Gastrocnemius medialis (tissue), 4 donors: Measurements from ENCODE around the gene IGSF21. TPM values are rescaled to one million over a fixed set of nuclear protein-coding genes. Genes with fewer than 3 reads are reported as not detected.

Source experiments
- ATAC-seq, 2 donors: fragments of 150-250 bp; one replicate each; pipeline ENCODE4 v1.9.1; 2016
- DNase-seq, 2 donors: peaks; one replicate each; pipeline ENCODE4 v3.0.0-alpha.2; 2019
- H3K27ac ChIP-seq, 4 donors: fragments of 200-600 bp; sonication (generic); 1 replicate in 1 of 4; 2 replicates in 3 of 4; pipeline ENCODE4 v1.5.1; 2016 to 2018; ENCODE audit warnings: mild to moderate bottlenecking in 2 of 4, moderate library complexity in 1 of 4
- H3K27me3 ChIP-seq, 3 donors: fragments of 200-600 bp; sonication (generic) in 2 of 3; 1 replicate in 1 of 3; 2 replicates in 2 of 3; pipeline versions ENCODE4 v1.5.1 to v1.6.0; 2016 to 2019; ENCODE audit warnings: mild to moderate bottlenecking in 1 of 3, moderate library complexity in 1 of 3
- H3K36me3 ChIP-seq, 2 donors: fragments of 200-600 bp; sonication (generic) in 1 of 2; one replicate each; pipeline ENCODE4 v1.5.1; 2017 to 2018
- H3K4me1 ChIP-seq, 2 donors: fragments of 200-600 bp; sonication (generic) in 1 of 2; one replicate each; pipeline ENCODE4 v1.5.1; 2016 to 2017; ENCODE audit warnings: mild to moderate bottlenecking in 2 of 2
- H3K4me3 ChIP-seq, 4 donors: fragments of 200-600 bp; sonication (generic) in 3 of 4; 1 replicate in 1 of 4; 2 replicates in 3 of 4; pipeline ENCODE4 v1.5.1; 2016 to 2019; ENCODE audit warnings: mild to moderate bottlenecking in 2 of 4
- H3K9me3 ChIP-seq, 3 donors: fragments of 200-600 bp; sonication (generic) in 2 of 3; 1 replicate in 1 of 3; 2 replicates in 2 of 3; pipeline ENCODE4 v1.5.1; 2016 to 2019
- CTCF ChIP-seq, 5 experiments: fragments of 450-650 bp in 3 of 5; fragments of 200-600 bp in 2 of 5; sonication (generic) in 2 of 5; IDR thresholded peaks in 4 of 5; conservative IDR thresholded peaks in 1 of 5; 1 replicate in 4 of 5; 2 replicates in 1 of 5; pipeline ENCODE4 v1.5.1; 2016 to 2019; ENCODE audit warnings: antibody characterized with exemption in 5 of 5, mild to moderate bottlenecking in 3 of 5, moderate library complexity in 3 of 5
- POLR2A ChIP-seq, 2 donors: fragments of 450-650 bp; IDR thresholded peaks; one replicate each; pipeline ENCODE4 v1.6.1; 2017; ENCODE audit warnings: antibody characterized with exemption in 2 of 2, mild to moderate bottlenecking in 2 of 2, moderate library complexity in 2 of 2
- in situ Hi-C, 4 donors: fragments of 200-750 bp; cut with MboI; loops; one replicate each; pipeline versions ENCODE4 v1.15.0 to v1.8.0; 2017; ENCODE audit warnings: low sequenced_read_pairs in 4 of 4
- intact Hi-C: fragments of 100-400 bp; cut with DNase I; formaldehyde crosslinking; loops from one replicate; pipeline ENCODE4 v1.15.1; 2023; ENCODE audit warnings: low total_unique reads
- total RNA-seq, 4 donors: library from RNA; depleted of rRNA; stranded (reverse); fragments of >200 nt; gene quantifications; one replicate each; pipeline versions ENCODE4 v1.1.0 to v1.2.3, GENCODE V29; 2016

Gene IGSF21
- total RNA-seq, 4 donors from 2014 or later = 0.32 to 0.66 (median 0.53) TPM

- in situ Hi-C loops (no loop called here), intact Hi-C loops (no loop called here)
- ATAC-seq = no peak
- peaks cover 0 to 6% (median 0%) of the 10 kb centered on the region in 3 donors for H3K27me3 ChIP-seq
- H3K27ac ChIP-seq = no peak overlapping the region
- no peak for DNase-seq
- H3K4me1 ChIP-seq = no peaks in the 10 kb centered on the region
- H3K36me3 ChIP-seq = no peaks in the 10 kb centered on the region
- H3K4me3 ChIP-seq = no peak overlapping the region
- H3K9me3 ChIP-seq = no peaks in the 10 kb centered on the region
- no peak for TF ChIP-seq CTCF (IDR thresholded peaks at IDR 0.05 in 4 of 5, conservative IDR thresholded peaks at IDR 0.05 in 1 of 5)
- TF ChIP-seq POLR2A (IDR thresholded peaks at IDR 0.05) = no peak
These were observed 35.4 kb downstream of the IGSF21 start for GRCh38 chr1:18142969-18143368.

- intact Hi-C loops = no loop called here
- Histone ChIP-seq H3K9me3 (no peaks in the 10 kb centered on the region), H3K4me3 (no peak overlapping the region), H3K4me1 (no peaks in the 10 kb centered on the region), H3K27ac (no peak overlapping the region), H3K36me3 (no peaks in the 10 kb centered on the region), H3K27me3 (peaks cover 0 to 5% (median 0%) of the 10 kb centered on the region in 3 donors)
- no peak for DNase-seq
- in situ Hi-C loops = no loop called here
- no peak for ATAC-seq
- TF ChIP-seq POLR2A (IDR thresholded peaks at IDR 0.05) (no peak), CTCF (IDR thresholded peaks at IDR 0.05 in 4 of 5, conservative IDR thresholded peaks at IDR 0.05 in 1 of 5) (no peak)
These were observed 36.5 kb downstream of the IGSF21 start for GRCh38 chr1:18144062-18144461.

- no peak overlapping the region for H3K27ac ChIP-seq
- intact Hi-C loops (no loop called here), in situ Hi-C loops (no loop called here)
- no peaks in the 10 kb centered on the region for H3K36me3 ChIP-seq
- no peak for ATAC-seq
- TF ChIP-seq POLR2A (IDR thresholded peaks at IDR 0.05) = no peak
- TF ChIP-seq CTCF (IDR thresholded peaks at IDR 0.05 in 4 of 5, conservative IDR thresholded peaks at IDR 0.05 in 1 of 5) = no peak
- no peaks in the 10 kb centered on the region for H3K9me3 ChIP-seq
- H3K4me3 ChIP-seq = no peak overlapping the region
- peaks cover 0 to 3% (median 0%) of the 10 kb centered on the region in 3 donors for H3K27me3 ChIP-seq
- no peak for DNase-seq
- H3K4me1 ChIP-seq = no peaks in the 10 kb centered on the region
These were observed 37.5 kb downstream of the IGSF21 start for GRCh38 chr1:18144916-18145647.

GRCh38 chr1:18145851-18146618 lies 38.4 kb downstream of the IGSF21 start:
- H3K36me3 ChIP-seq = no peaks in the 10 kb centered on the region
- H3K9me3 ChIP-seq = no peaks in the 10 kb centered on the region
- H3K27ac ChIP-seq = no peak overlapping the region
- peaks cover 0 to 3% (median 0%) of the 10 kb centered on the region in 3 donors for H3K27me3 ChIP-seq
- DNase-seq = no peak
- intact Hi-C loops = no loop called here
- H3K4me1 ChIP-seq = no peaks in the 10 kb centered on the region
- ATAC-seq = no peak
- in situ Hi-C loops = no loop called here
- no peak overlapping the region for H3K4me3 ChIP-seq
- TF ChIP-seq POLR2A (IDR thresholded peaks at IDR 0.05) = no peak
- TF ChIP-seq CTCF (IDR thresholded peaks at IDR 0.05 in 4 of 5, conservative IDR thresholded peaks at IDR 0.05 in 1 of 5) = no peak
